Kidney epithelial cell (primary cell): Measurements from ENCODE around the gene VWA7. TPM values are rescaled to one million over a fixed set of nuclear protein-coding genes. Genes with fewer than 3 reads are reported as not detected.

ENCODE experiments used
- DNase-seq: peaks from one replicate; pipeline ENCODE4 v3.0.0-alpha.2; 2010; ENCODE audit warnings: low read depth
- H3K27me3 ChIP-seq: 2 replicates; pipeline ENCODE4 v1.6.0; 2011; ENCODE audit warnings: low read length; ENCODE audit not compliant: control insufficient read depth, insufficient read depth
- H3K36me3 ChIP-seq: 2 replicates; pipeline ENCODE4 v1.5.1; 2011; ENCODE audit warnings: low read length; ENCODE audit not compliant: control insufficient read depth, insufficient read depth
- H3K4me3 ChIP-seq: 2 replicates; pipeline ENCODE4 v1.5.1; 2011; ENCODE audit warnings: low read depth, mild to moderate bottlenecking, control low read depth, low read length
- CTCF ChIP-seq: IDR thresholded peaks from 2 replicates; pipeline ENCODE4 v1.5.1; 2011; ENCODE audit warnings: mild to moderate bottlenecking, moderate library complexity, low read length, control low read depth, inconsistent platforms; ENCODE audit not compliant: insufficient read depth, poor library complexity, severe bottlenecking
- total RNA-seq: library from RNA; depleted of rRNA; stranded (reverse); fragments of >200 nt; gene quantifications from 2 replicates; pipeline ENCODE4 v1.2.3, GENCODE V29; 2015

Gene VWA7
- total RNA-seq, 1 donor from 2014 or later = 3.1 TPM

- Histone ChIP-seq H3K36me3 (no peaks in the 10 kb centered on the region), H3K4me3 (no peak within 1 kb of the TSS), H3K27me3 (no peaks in the 10 kb centered on the region)
- TF ChIP-seq CTCF = no peak
- no peak for DNase-seq
Measured at GRCh38 chr6:31721351-31722020, 55.6 kb downstream of the VWA7 start, which contains the start of gene LY6G6C. TSS of gene LY6G6C (minus strand) at chr6:31721746. CDS start at chr6:31721679, 67 bp downstream.

DNA sequence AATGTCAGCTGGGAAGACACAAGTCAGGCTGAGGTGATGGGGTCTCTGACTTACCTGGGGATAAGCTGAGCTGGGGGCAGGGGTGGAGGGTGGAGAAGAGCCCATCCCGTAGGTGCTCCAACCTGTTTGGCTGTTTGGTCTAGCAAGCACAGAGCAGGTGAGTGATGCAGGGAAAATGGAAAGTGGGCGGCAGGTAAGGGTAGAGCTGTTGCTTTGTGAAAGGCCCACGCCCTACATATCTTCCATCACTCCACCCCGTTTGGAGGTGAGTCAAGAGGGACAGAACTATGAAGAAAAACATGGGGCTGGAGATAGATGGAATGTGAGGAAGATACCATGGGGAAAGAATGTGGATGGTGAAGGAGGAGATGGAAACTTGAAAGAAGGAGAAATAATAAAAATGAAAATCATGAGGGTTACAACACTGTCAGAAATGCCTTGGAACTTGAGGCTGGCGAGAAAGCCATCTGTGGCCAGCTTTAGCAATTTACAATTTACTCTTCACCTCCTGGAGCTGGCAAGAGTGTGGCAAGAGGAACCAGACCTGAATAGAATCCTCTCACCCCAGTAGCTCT is 56.8 kb downstream of the VWA7 start:
- TF ChIP-seq CTCF = no peak
- DNase-seq = no peak
- Histone ChIP-seq H3K27me3 (no peaks in the 10 kb centered on the region), H3K4me3 (no peak overlapping the region), H3K36me3 (no peaks in the 10 kb centered on the region)

GRCh38 chr6:31719001-31719400 is 58.1 kb downstream of the VWA7 start:
- no peak for DNase-seq
- no peak overlapping the region for H3K4me3 ChIP-seq
- H3K27me3 ChIP-seq = peaks cover 1% of the 10 kb centered on the region
- TF ChIP-seq CTCF = no peak
- no peaks in the 10 kb centered on the region for H3K36me3 ChIP-seq

DNA sequence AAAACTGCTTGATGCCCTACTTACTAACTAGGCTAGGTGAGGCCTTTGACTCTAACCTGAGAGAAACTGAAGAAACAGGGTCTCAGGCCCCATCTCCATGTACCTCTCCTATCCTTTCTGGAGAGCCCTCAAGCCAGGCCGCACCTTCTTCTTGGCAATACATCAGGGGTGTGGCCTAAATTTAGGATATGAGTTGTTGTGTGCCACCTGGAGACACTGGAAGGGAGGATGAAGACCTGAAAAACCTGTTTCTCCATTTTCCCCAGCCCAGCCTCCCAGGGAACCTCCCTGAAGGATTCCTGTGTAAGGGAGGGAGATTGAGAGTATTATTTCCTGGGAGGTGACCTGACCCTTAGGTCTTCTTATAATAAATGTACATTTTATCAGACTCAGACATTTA is 58.9 kb downstream of the VWA7 start:
- TF ChIP-seq CTCF = no peak
- H3K4me3 ChIP-seq = no peak overlapping the region
- no peak for DNase-seq
- H3K36me3 ChIP-seq = no peaks in the 10 kb centered on the region
- H3K27me3 ChIP-seq = peaks cover 5% of the 10 kb centered on the region

DNA sequence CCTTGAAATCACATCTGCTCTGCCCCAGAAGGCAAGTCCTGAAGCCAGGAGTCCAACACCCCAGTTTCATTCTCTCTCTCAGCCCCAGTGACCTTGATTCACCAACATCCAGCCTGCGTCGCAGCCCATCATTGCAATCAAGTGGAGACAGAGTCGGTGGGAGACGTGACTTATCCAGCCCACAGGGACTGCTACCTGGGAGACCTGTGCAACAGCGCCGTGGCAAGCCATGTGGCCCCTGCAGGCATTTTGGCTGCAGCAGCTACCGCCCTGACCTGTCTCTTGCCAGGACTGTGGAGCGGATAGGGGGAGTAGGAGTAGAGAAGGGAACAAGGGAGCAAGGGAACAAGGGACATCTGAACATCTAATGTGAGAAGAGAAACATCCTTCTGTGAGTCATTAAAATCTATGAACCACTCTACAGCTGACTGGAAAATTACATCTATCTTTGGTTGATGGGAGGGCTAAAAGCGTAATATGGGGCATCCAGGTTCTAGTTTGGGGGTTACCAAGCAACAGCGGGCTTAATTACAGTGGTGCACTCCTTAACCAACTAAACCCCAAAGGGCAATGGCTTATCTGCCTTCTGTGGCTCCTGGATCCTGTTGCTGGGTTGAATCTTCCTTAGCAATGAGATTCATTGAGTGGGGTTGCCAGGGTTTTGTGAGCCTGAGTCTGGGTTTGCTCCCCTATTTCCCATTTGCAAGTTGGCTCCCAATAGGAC is 59.5 kb downstream of the VWA7 start:
- no peak for DNase-seq
- Histone ChIP-seq H3K36me3 (no peaks in the 10 kb centered on the region), H3K4me3 (no peak overlapping the region), H3K27me3 (peaks cover 5% of the 10 kb centered on the region)
- peak; percentile 16 for TF ChIP-seq CTCF

Other genes with a start within 250 kb of the VWA7 start
- not detected in 2 replicates for gene MCCD1, start 248.4 kb downstream of the VWA7 start, total RNA-seq
- 290 and 412 TPM in 2 replicates for gene DDX39B, start 235.3 kb downstream of the VWA7 start, total RNA-seq
- gene ATP6V1G2, start 230.7 kb downstream of the VWA7 start, total RNA-seq = 0.67 and 2.7 TPM in 2 replicates
- 41.9 and 44.0 TPM in 2 replicates for gene NFKBIL1, start 229.7 kb downstream of the VWA7 start, total RNA-seq
- gene LTA, start 205.0 kb downstream of the VWA7 start, total RNA-seq = 0.92 TPM in 1 of 2 replicates, not detected in the other
- 16.7 and 18.6 TPM in 2 replicates for gene TNF, start 201.8 kb downstream of the VWA7 start, total RNA-seq
- 19.3 and 21.4 TPM in 2 replicates for gene LTB, start 194.9 kb downstream of the VWA7 start, total RNA-seq
- gene LST1, start 191.1 kb downstream of the VWA7 start, total RNA-seq = 0.42 TPM in 1 of 2 replicates, not detected in the other
- not detected in 2 replicates for gene NCR3, start 184.3 kb downstream of the VWA7 start, total RNA-seq
- 0.33 TPM in 1 of 2 replicates, not detected in the other for gene AIF1, start 162.1 kb downstream of the VWA7 start, total RNA-seq
- 117 and 143 TPM in 2 replicates for gene PRRC2A, start 156.6 kb downstream of the VWA7 start, total RNA-seq
- 468 and 473 TPM in 2 replicates for gene BAG6, start 124.7 kb downstream of the VWA7 start, total RNA-seq
- gene APOM, start 121.4 kb downstream of the VWA7 start, total RNA-seq = 1.3 and 1.8 TPM in 2 replicates
- gene C6orf47, start 116.5 kb downstream of the VWA7 start, total RNA-seq = 19.0 and 24.9 TPM in 2 replicates
- 17.7 and 22.0 TPM in 2 replicates for gene GPANK1, start 112.3 kb downstream of the VWA7 start, total RNA-seq
- 366 and 405 TPM in 2 replicates for gene CSNK2B, start 111.2 kb downstream of the VWA7 start, total RNA-seq
- 2.8 and 6.0 TPM in 2 replicates for gene LY6G5B, start 107.4 kb downstream of the VWA7 start, total RNA-seq
- gene LY6G5C, start 96.3 kb downstream of the VWA7 start, total RNA-seq = not detected in 2 replicates
- gene ABHD16A, start 74.0 kb downstream of the VWA7 start, total RNA-seq = 43.8 and 45.5 TPM in 2 replicates
- gene LY6G6F, start 70.5 kb downstream of the VWA7 start, total RNA-seq = not detected in 2 replicates
- not detected in 2 replicates for gene LY6G6D, start 62.0 kb downstream of the VWA7 start, total RNA-seq
- not detected in 2 replicates for gene LY6G6C, start 55.6 kb downstream of the VWA7 start, total RNA-seq
- 0.29 TPM in 1 of 2 replicates, not detected in the other for gene MPIG6B, start 54.0 kb downstream of the VWA7 start, total RNA-seq
- gene DDAH2, start 48.0 kb downstream of the VWA7 start, total RNA-seq = 91.5 and 106 TPM in 2 replicates
- 494 and 498 TPM in 2 replicates for gene CLIC1, start 40.8 kb downstream of the VWA7 start, total RNA-seq
- 8.9 and 13.1 TPM in 2 replicates for gene MSH5, start 37.3 kb downstream of the VWA7 start, total RNA-seq
- 1.1 and 2.2 TPM in 2 replicates for gene SAPCD1, start 14.7 kb downstream of the VWA7 start, total RNA-seq
- 165 and 181 TPM in 2 replicates for gene VARS1, start 18.4 kb upstream of the VWA7 start, total RNA-seq
- gene LSM2, start 29.6 kb upstream of the VWA7 start, total RNA-seq = 78.6 and 89.0 TPM in 2 replicates
- gene HSPA1L, start 38.0 kb upstream of the VWA7 start, total RNA-seq = 0.46 and 1.1 TPM in 2 replicates
- gene HSPA1A, start 38.2 kb upstream of the VWA7 start, total RNA-seq = 54.6 and 67.0 TPM in 2 replicates
- 68.3 and 79.1 TPM in 2 replicates for gene HSPA1B, start 50.4 kb upstream of the VWA7 start, total RNA-seq
- 142 and 152 TPM in 2 replicates for gene NEU1, start 85.5 kb upstream of the VWA7 start, total RNA-seq
- gene SLC44A4, start 101.7 kb upstream of the VWA7 start, total RNA-seq = 17.7 and 26.1 TPM in 2 replicates
- 55.7 and 59.3 TPM in 2 replicates for gene EHMT2, start 120.4 kb upstream of the VWA7 start, total RNA-seq
- gene ZBTB12, start 124.8 kb upstream of the VWA7 start, total RNA-seq = 3.0 and 4.9 TPM in 2 replicates
- gene C2, start 150.4 kb upstream of the VWA7 start, total RNA-seq = 0.07 and 0.63 TPM in 2 replicates
- gene CFB, start 168.8 kb upstream of the VWA7 start, total RNA-seq = 1.9 and 13.8 TPM in 2 replicates
- gene NELFE, start 181.6 kb upstream of the VWA7 start, total RNA-seq = 123 and 140 TPM in 2 replicates
- gene SKIC2, start 181.8 kb upstream of the VWA7 start, total RNA-seq = 43.3 and 49.1 TPM in 2 replicates
- gene DXO, start 194.8 kb upstream of the VWA7 start, total RNA-seq = 28.1 and 30.6 TPM in 2 replicates
- gene C4A, start 204.7 kb upstream of the VWA7 start, total RNA-seq = 1.8 and 3.2 TPM in 2 replicates
- gene C4B, start 237.5 kb upstream of the VWA7 start, total RNA-seq = 2.3 and 4.4 TPM in 2 replicates